Measurements from ENCODE around the gene CRYGD.

CRYGD gene

GRCh38 chr2:208077276-208077675, 47.0 kb downstream of the CRYGD start:
- DNase-seq, result no peak

- no peak for DNase-seq
These were observed 49.5 kb downstream of the CRYGD start for GRCh38 chr2:208074610-208075356.

GRCh38 chr2:208072250-208072892, 52.0 kb downstream of the CRYGD start:
- DNase-seq, result peak; percentile 3

Data from GOT3 (cell line).